Stimulated activated CD4-positive, alpha-beta T cell treated with anti-CD3 and anti-CD28 coated beads, TNF-alpha, amount 100 ng/mL, for 48 hours (primary cell): ENCODE data around the gene AMY2A.
"Not testable (repeated sequence)": the region's sequence is repeated elsewhere in the genome, so short reads cannot be mapped to it uniquely, and the experiment has no call there.

Source experiments
- DNase-seq, 3 donors: peaks; one replicate each; pipeline ENCODE4 v3.0.0-alpha.2; 2020; ENCODE audit warnings: low read depth in 3 of 3

The AMY2A gene

DNA sequence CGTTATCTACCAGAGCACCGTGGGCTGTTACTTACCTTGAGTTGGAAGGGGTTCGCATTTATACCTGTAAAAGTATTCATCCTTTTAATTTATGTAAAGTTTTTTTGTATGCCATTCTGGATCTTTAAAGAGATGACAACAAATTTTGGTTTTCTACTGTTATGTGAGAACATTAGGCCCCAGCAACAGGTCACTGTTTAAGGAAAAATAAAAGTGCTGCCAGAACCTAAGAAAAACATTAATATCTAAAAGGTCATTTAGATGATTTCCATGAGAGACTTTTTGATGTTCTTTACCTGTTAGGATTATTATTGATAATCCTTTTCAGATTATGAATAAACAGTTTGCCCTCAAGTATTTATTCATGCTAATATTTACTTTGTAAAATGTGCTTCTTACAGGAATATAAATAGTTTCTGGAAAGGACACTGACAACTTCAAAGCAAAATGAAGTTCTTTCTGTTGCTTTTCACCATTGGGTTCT lies at the start of gene AMY2A:
Gene AMY2A (plus strand): TSS at position 434 of the 484 bp plus-strand sequence. CDS start 14 bp downstream, at position 448.
- DNase-seq = not testable (repeated sequence)

DNA sequence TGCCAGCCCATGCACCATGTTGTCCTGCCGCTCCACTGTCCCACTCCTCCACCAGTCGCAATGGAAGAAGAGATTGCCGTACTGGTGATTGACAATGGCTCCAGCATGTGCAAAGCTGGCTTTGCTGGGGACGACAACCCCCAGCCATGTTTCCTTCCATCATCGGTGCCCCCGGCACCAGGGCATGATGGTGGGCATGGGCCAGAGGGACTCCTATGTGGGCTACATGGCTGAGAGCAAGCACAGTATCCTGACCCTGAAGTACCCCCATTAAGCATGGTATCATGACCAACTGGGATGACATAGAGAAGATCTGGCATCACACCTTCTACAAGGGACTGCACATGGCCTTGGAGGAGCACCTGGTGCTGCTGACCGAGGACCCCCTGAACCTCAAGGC lies 47.7 kb upstream of the AMY2A start:
- DNase-seq = no peak

DNA sequence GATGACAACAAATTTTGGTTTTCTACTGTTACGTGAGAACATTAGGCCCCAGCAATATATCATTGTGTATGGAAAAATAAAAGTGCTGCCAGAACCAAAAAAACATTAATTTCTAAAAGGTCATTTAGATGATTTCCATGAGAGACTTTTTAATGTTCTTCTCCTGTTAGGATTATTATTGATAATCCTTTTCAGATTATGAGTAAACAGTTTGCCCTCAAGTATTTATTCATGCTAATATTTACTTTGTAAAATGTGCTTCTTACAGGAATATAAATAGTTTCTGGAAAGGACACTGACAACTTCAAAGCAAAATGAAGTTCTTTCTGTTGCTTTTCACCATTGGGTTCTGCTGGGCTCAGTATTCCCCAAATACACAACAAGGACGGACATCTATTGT lies 45.9 kb upstream of the AMY2A start, which contains the start of gene AMY2B:
Gene AMY2B (plus strand): TSS at position 301 of the 400 bp plus-strand sequence. CDS start 14 bp downstream, at position 315.
- DNase-seq = not testable (repeated sequence)

DNA sequence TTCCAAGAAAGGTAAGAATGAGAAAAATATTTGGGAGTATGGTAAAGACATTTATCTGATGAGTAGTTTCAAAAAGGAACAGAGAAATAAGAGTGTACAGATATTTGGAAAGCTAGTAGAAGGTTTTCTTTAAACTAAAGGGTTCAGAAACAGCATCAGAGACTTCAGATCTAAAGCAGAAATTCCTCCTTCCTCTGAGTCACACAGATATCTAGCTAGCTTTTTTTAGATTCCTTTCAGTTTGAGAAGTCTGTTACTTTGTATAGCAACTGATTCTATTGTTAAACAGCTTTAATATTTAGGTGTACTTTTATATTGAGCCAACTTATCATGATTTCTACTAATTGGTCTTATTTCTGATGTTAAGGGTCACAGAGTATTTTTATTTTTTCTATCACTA lies 41.2 kb upstream of the AMY2A start:
- DNase-seq = no peak

DNA sequence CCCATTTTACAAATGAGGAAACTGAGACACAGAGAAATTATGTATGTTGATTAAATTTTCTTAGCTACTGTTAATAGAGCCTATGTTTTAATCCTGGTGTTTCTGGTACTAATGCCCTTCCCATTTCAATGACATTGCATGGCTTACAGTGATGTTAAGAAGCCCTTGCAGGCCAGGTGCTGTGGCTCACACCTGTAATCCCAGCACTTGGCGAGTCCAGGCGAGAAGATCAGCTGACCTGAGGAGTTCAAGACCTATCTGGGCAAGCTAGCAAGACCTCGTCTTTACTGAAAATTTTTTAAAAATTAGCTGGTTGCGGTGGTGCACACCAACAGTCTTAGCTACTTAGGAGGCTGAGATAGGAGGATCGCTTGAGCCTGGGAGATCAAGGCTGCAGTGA lies 40.4 kb upstream of the AMY2A start:
- DNase-seq = not testable (repeated sequence)

DNA sequence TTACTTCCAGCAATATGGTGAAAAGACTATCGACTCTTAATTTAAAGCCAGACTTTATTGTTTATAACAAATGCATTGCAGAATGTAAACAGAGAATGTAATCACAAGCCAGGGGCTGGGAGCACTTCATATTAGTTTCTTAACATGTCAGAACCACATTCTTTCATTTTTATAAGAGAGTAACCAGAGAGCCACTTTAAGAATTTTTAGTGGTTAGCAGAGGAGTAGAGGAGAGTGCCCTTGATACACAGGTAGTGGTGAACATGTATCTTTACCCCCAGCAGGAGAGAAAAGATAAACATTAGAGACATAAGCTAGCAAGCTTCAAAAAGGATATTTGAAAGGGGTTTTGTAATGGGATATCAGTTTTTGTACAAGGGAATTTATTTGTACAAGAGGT lies 34.8 kb upstream of the AMY2A start:
- DNase-seq = no peak

DNA sequence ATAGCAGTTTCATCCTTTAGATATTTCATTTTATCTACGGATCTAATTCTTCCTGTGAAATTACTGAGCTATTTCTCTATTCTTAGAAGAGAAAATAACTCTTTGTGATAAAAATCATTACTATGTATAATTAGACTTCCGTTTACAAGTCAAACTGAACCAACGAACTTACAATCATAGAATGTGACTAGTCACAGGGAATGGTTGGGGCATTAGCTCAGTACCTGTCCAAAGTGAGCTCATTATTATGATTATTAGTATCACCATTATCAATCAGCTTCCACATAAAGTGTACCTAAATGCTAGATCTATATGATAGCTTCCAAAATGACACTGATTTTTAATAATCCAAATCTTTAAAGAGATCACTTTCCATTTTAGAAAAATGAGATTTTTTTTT lies 33.3 kb upstream of the AMY2A start:
- DNase-seq = no peak

DNA sequence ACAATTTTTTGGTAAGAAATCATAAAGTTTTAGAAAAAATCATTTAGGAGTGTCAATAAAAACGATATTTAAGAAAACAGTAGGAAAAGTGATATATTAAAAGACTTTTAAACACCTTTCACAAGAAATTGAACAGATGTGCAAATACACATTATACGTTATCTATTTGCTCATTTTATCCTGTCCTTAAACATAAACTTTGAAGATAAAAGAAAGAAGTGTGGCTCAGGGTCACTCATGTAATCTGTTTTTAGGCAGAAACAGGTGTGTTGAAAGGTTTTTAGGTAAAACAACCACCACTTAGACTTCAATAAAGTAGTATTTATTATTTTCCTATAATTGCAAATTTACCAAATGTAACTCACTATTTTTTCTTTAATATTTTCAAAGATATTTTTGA lies 32.7 kb upstream of the AMY2A start:
- DNase-seq = no peak

DNA sequence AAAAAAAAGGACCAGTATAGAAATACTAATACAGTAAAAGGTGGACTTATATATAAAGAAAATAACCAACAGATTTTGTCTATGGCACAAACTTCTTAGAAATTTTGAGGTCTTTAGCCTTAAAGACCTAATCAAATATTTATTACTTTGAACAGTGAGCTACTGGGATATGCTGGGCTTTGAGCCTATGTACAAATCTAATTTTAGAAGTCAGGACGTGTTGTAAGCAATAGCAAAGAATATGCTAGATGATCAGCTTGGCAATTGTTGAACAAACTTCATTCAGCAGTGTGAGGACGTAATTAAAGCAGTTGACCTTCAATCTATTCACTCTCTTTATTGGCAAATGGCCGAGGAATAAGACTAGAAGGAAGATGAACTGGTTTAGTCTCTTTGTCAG lies 14.5 kb upstream of the AMY2A start:
- DNase-seq = not testable (repeated sequence)

DNA sequence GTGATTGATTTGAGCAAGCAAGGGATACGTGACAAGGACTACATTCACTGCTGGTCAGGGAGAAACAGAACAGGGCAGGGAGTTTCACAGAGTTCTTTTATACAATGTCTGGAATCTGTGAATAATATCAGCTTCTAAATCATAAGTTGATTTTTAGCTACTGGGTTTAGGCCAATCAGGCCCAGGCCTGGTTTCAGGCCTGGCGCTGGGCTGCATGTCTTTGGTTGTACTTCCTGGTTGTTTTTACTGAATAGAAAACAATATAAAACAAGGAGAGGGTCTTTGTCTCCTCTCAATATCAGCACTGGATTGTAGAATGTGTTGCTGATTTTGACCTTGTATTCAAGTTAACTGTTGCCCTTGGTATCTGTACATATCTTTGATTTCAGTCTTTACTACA lies 865 bp upstream of the AMY2A start:
- DNase-seq = no peak

DNA sequence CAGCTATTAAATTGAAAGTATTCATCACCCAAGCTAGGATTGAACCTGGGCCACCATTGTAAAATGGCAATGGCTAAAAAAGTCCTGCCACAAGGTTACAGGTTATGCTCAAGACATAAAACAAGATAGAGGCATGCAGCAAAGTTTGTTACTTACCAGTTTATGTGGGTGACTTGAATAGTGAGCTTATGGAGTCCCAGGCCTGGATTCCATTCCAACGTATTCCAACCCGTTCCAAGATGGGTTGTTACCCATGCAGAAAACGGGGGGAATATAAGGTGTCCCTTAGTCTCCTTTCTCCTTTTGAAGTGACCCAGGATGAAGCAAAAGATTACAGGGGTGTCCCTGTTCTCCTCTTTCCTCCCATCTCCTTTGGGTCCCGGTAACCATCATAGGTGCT lies 10.2 kb downstream of the AMY2A start:
- not testable (repeated sequence) for DNase-seq

DNA sequence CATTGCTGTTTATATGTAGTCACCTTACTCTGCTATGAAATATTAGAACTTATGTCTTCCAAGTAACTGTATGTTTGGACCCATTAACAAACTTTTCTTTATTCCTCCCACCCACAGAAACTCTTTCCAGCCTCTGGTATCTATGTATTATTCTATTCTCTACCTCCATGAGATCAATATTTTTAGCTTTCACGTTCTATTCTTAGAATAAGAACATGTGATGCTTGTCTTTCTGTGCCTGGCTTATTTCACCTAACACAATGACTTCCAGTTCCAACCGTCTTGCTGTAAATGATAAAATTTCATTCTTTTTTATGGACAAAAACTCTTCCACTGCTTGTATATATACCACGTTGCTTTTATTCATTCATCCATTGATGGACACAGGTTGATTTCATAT lies 24.0 kb downstream of the AMY2A start:
- not testable (repeated sequence) for DNase-seq

DNA sequence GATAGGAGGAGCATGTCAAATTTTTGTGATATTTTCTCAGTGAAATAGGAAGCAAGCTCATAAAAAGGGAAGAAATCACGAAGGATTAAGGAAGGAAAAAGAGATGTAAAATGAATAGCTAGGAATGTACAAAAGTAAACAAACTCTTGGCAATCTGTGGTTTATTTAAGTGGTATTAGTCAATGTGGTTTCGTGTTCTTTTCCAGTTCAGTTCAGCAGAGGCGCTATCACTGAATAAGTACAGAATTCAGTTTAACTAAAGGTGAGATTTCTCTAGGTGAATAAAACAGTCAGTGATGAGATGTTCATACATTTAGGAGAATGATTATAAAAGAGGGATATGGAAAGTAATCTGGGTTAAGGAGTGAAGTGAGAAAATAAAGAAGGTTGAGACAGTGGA lies 26.7 kb downstream of the AMY2A start:
- DNase-seq = not testable (repeated sequence)

DNA sequence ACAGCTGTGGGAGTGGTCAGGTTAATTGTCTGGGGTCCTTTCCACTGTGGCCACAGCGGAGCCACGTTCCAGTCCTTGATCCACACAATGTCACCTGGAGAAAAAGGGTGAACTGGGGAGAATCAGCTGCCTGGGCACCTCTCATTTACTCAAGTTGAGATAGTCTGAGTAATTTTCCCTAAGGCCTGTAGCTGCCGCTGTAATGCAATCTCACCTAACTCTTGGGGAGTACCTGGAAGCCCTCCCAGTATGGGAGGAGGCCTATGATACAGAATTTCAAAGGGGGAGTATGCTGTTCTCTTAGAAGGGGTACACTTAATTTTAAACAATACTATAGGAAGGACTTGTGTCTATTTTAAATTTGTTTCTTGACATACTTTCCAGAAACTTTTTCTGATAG lies 33.1 kb downstream of the AMY2A start:
- DNase-seq = not testable (repeated sequence)

DNA sequence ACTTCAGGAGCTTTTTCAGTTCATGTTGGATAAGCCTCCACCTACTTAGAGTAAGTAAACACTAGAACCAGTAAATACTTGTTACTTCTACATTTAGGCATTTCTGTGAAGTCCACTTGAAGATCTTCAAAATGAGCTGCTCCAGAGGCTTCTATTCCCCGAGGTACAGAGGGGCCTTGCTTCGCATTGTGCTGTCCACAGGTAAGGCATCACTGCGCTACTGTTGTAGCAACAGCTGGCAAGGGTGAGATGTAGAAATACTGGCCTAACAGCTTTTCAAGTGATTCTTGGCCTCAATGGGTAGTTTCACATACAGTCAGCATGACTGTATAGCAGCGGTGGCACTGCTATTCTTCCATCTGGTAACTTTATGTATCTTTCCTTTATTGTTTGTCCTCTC lies 33.7 kb downstream of the AMY2A start:
- not testable (repeated sequence) for DNase-seq

DNA sequence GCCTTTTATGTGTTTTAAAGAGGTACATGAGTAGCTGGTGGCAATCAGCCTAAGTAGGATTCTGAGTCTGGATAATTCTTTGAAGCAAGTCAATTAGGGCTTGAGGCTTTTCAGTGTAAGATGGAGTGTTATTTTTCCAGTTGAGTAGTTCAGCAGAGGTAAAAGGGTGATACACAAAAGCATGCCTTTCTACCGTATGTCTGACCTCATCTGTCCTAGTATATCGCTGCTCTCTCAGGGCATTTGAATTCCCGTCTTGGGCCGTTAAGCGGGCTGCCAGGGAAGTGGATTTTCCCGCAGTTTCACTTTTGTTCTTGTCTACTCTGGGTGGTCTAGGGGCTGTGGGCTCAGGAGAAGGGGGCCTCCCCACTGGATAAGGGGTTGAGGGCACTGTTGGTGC lies 36.9 kb downstream of the AMY2A start:
- not testable (repeated sequence) for DNase-seq

DNA sequence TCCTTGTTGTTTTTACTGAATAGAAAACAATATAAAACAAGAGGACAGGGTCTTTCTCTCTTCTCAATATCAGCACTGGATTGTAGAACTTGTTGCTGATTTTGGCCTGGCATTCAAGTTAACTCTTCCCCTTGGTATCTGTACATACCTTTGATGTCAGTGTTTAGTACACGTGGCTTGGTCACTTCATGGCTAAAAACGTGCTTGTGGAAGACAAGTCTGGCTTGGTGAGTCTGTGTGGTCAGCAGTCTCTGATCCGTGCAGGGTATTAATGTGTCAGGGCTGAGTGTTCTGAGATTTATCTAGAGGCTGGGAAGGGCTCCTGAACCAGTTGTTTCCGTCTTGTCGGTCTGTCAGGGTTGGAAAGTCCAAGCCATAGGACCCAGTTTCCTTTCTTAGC lies 38.2 kb downstream of the AMY2A start, which contains the start of gene AMY1A:
Gene AMY1A (plus strand): TSS at position 301 of the 400 bp plus-strand sequence. CDS start 571 bp downstream, outside the sequence.
- DNase-seq = not testable (repeated sequence)
